ENCODE data around the gene ATP9A. TPM values are rescaled to one million over a fixed set of nuclear protein-coding genes. Genes with fewer than 3 reads are reported as not detected.

The ATP9A gene
- total RNA-seq, 1 experiment from 2014 or later = 12.1 TPM

- DNase-seq = no peak
- no peak overlapping the region for H2BK12ac ChIP-seq (ENCODE audit: insufficient read length, low read depth, low read length)
- no peaks in the 10 kb centered on the region for H3K27me3 Mint-ChIP-seq (ENCODE audit: low read depth)
- peaks cover 3% of the 10 kb centered on the region for H3K23me2 ChIP-seq (ENCODE audit: insufficient read length, low read depth, low read length, poor library complexity, severe bottlenecking)
- no peaks in the 10 kb centered on the region for H3K4me1 ChIP-seq (ENCODE audit: insufficient read depth, low read length)
- no peak overlapping the region for H3K18ac ChIP-seq (ENCODE audit: insufficient read length, low read depth, low read length)
- no peak overlapping the region for H2BK120ac ChIP-seq (ENCODE audit: low read depth, low read length, poor library complexity, severe bottlenecking)
- no peaks in the 10 kb centered on the region for H3K27me3 ChIP-seq (ENCODE audit: insufficient read depth, low read length)
- H3K56ac ChIP-seq (ENCODE audit: insufficient read length, low read depth, low read length) = no peak overlapping the region
- no peak overlapping the region for H3K4me3 Mint-ChIP-seq
- TF ChIP-seq CTCF (conservative IDR thresholded peaks at IDR 0.05) = no peak
- H4K91ac ChIP-seq (ENCODE audit: insufficient read length, low read depth, low read length) = no peak overlapping the region
- WGBS (ENCODE audit: extremely low coverage, insufficient read length, low lambda C conversion rate) = no CpG with 5 or more reads among the region's 2 CpGs
- no peak overlapping the region for H3K23ac ChIP-seq (ENCODE audit: insufficient read length, low read depth, low read length)
- H2BK15ac ChIP-seq (ENCODE audit: low read depth, low read length) = no peak overlapping the region
- H3K4ac ChIP-seq (ENCODE audit: low read depth, low read length) = no peak overlapping the region
- no peak overlapping the region for H4K8ac ChIP-seq (replicated peaks; ENCODE audit: insufficient read length, low read depth, low read length)
- no peak overlapping the region for H2AFZ ChIP-seq (ENCODE audit: low read length)
- H3K79me2 ChIP-seq (ENCODE audit: insufficient read depth, low read length) = no peaks in the 10 kb centered on the region
- no peak overlapping the region for H4K5ac ChIP-seq (ENCODE audit: insufficient read length, low read depth, low read length)
- H4K20me1 ChIP-seq (ENCODE audit: control insufficient read depth, insufficient read depth, insufficient read length) = no peaks in the 10 kb centered on the region
- no peak overlapping the region for H2BK20ac ChIP-seq (ENCODE audit: low read depth, low read length, poor library complexity, severe bottlenecking)
- H3K27ac ChIP-seq (ENCODE audit: insufficient read length, low read depth, low read length) = no peak overlapping the region
- no peak overlapping the region for H3K14ac ChIP-seq (ENCODE audit: insufficient read depth, low read length)
- H3K9me3 Mint-ChIP-seq = no peaks in the 10 kb centered on the region
- peaks cover 3 to 4% of the 10 kb centered on the region in 2 experiments for H3K4me1 Mint-ChIP-seq
- H3K9me3 ChIP-seq (ENCODE audit: control insufficient read depth, low read depth, low read length) = no peaks in the 10 kb centered on the region
- H3T11ph ChIP-seq (ENCODE audit: low read length) = no peak overlapping the region
- H2BK5ac ChIP-seq (ENCODE audit: insufficient read length, low read length) = no peak overlapping the region
- no peak overlapping the region for H3K4me2 ChIP-seq (ENCODE audit: insufficient read depth, insufficient read length, low read length)
- no peaks in the 10 kb centered on the region for H3K79me1 ChIP-seq (ENCODE audit: insufficient read depth, low read depth, low read length, poor library complexity, severe bottlenecking)
- no peak overlapping the region for H3K9ac ChIP-seq (ENCODE audit: extremely low read depth, insufficient read length, low read length)
- no peak overlapping the region for H3K27ac Mint-ChIP-seq
- H2AK5ac ChIP-seq (ENCODE audit: insufficient read length, low read length) = no peak overlapping the region
- H3K36me3 Mint-ChIP-seq (ENCODE audit: insufficient read depth in 1 of 3, low read depth in 3 of 3) = no peaks in the 10 kb centered on the region; a peak in 2 of 7 replicates
Observed at GRCh38 chr20:51611625-51611890, 156.6 kb downstream of the ATP9A start.

All from H9 (cell line).